Measurements from ENCODE around the gene NIN.
"Not testable (repeated sequence)": the region's sequence is repeated elsewhere in the genome, so short reads cannot be mapped to it uniquely, and the experiment has no call there.

NIN gene

GRCh38 chr14:50820786-50821509, 10.0 kb downstream of the NIN start:
- in situ Hi-C loops (cut with MboI; ENCODE audit: low sequenced_read_pairs): no loop called here

- in situ Hi-C loops (cut with MboI; ENCODE audit: low sequenced_read_pairs): not testable (repeated sequence)
These were observed 11.7 kb downstream of the NIN start for GRCh38 chr14:50819303-50819702.

- in situ Hi-C loops (cut with MboI; ENCODE audit: low sequenced_read_pairs): no loop called here
These were observed 14.4 kb downstream of the NIN start for GRCh38 chr14:50816395-50817047.

- in situ Hi-C loops (cut with MboI; ENCODE audit: low sequenced_read_pairs): not testable (repeated sequence)
These were observed 15.4 kb downstream of the NIN start for GRCh38 chr14:50815526-50815925.

GRCh38 chr14:50815058-50815457, 15.9 kb downstream of the NIN start:
- in situ Hi-C loops (cut with MboI; ENCODE audit: low sequenced_read_pairs): not testable (repeated sequence)

- in situ Hi-C loops (cut with MboI; ENCODE audit: low sequenced_read_pairs): no loop called here
These were observed 16.8 kb downstream of the NIN start for GRCh38 chr14:50814161-50814560.

GRCh38 chr14:50813544-50813863, 17.5 kb downstream of the NIN start:
- in situ Hi-C loops (cut with MboI; ENCODE audit: low sequenced_read_pairs): no loop called here

GRCh38 chr14:50812856-50813543, 18.0 kb downstream of the NIN start:
- in situ Hi-C loops (cut with MboI; ENCODE audit: low sequenced_read_pairs): no loop called here

- in situ Hi-C loops (cut with MboI; ENCODE audit: low sequenced_read_pairs): no loop called here
These were observed 18.8 kb downstream of the NIN start for GRCh38 chr14:50812180-50812579.

GRCh38 chr14:50808053-50808452, 22.9 kb downstream of the NIN start:
- in situ Hi-C loops (cut with MboI; ENCODE audit: low sequenced_read_pairs): no loop called here

- in situ Hi-C loops (cut with MboI; ENCODE audit: low sequenced_read_pairs): no loop called here
These were observed 24.6 kb downstream of the NIN start for GRCh38 chr14:50806241-50806933.

GRCh38 chr14:50805396-50805795, 25.6 kb downstream of the NIN start:
- in situ Hi-C loops (cut with MboI; ENCODE audit: low sequenced_read_pairs): no loop called here

GRCh38 chr14:50804181-50804721, 26.7 kb downstream of the NIN start:
- in situ Hi-C loops (cut with MboI; ENCODE audit: low sequenced_read_pairs): no loop called here

GRCh38 chr14:50801706-50802105, 29.3 kb downstream of the NIN start:
- in situ Hi-C loops (cut with MboI; ENCODE audit: low sequenced_read_pairs): no loop called here

- in situ Hi-C loops (cut with MboI; ENCODE audit: low sequenced_read_pairs): no loop called here
These were observed 30.9 kb downstream of the NIN start for GRCh38 chr14:50800032-50800431.

GRCh38 chr14:50798048-50798421, 32.9 kb downstream of the NIN start:
- in situ Hi-C loops (cut with MboI; ENCODE audit: low sequenced_read_pairs): no loop called here

GRCh38 chr14:50797250-50798047, 33.5 kb downstream of the NIN start:
- in situ Hi-C loops (cut with MboI; ENCODE audit: low sequenced_read_pairs): no loop called here

- in situ Hi-C loops (cut with MboI; ENCODE audit: low sequenced_read_pairs): no loop called here
These were observed 34.6 kb downstream of the NIN start for GRCh38 chr14:50796390-50796789.

- in situ Hi-C loops (cut with MboI; ENCODE audit: low sequenced_read_pairs): no loop called here
These were observed 35.1 kb downstream of the NIN start for GRCh38 chr14:50795909-50796308.

- in situ Hi-C loops (cut with MboI; ENCODE audit: low sequenced_read_pairs): no loop called here
These were observed 35.8 kb downstream of the NIN start for GRCh38 chr14:50795142-50795541.
